ENCODE data around the gene CDIPT.

CDIPT gene

DNA sequence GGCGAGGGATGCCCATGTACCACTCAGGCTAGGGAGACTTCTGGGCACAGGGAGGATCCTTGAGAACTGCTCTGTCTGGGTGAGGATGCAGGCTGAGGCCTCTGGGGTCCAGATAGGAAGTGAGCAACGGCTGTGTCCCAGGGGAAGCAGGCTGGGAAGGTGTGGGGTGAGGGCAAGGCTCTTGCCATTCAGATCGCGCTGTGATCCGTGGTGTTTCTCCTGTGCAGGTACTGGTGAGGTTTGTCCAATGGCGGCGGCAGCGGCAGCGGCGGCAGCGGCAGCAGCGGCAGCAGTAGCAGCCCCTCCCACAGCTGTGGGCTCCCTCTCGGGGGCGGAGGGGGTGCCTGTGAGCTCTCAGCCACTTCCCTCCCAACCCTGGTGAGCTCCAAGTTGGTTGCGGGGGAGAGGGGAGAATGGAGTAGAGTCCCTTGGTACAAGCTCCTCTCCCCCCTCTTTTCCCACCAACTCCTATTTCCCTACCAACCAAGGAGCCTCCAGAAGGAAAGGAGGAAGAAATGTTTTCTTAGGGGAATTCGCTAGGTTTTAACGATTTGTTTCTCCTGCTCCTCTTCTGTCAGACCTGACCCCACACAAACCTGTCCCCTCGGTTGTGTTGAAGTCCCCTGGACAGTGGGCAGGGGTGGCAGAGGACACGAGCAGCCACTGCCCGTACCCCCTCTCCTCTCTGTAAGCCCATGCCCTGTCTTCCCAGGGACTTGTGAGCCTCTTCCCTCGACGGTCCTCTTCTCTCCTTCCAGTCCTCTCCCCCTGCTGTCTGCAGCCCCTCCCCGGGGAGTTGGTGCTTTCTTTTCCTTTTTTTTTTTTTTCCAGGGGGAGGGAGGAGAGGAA is 53.0 kb downstream of the CDIPT start:
- DNase-seq (ENCODE audit: low spot score) = peak; percentile 78

DNA sequence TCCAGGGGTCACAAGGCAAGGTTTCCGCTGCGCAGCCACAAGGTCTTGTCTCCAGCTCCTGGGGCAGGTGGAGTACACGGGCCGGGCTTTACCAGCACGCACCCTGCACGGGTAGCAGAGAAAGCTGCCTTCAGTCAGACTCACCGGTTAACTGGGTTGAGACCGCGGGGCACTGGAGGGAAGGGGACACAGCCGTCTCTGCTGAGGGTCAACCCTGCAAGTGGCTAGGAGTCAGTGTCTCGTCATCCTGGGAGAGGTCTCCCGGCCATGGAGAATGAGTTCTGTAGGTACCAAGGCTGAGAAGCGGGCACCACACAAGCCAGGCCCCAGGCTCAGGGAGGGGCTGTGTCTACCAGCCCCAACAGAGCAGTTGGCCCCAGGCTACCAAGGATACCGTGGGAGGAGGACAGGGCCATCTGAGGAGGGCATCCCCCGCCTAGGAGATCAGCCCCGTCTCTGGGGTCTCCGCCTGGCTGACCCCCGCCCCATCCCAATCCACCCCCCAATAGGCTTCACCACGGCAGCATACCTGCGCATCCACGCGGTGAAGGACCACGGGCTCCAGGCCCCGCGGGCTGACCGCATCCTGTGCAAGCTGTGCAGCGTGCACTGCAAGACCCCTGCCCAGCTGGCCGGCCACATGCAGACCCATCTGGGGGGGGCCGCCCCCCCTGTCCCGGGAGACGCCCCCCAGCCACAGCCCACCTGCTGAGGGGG is 53.8 kb downstream of the CDIPT start:
- peak; percentile 21 for DNase-seq (ENCODE audit: low spot score)

Measured in cerebellar cortex (tissue), 1 donor.